Fibroblast of lung (primary cell): ENCODE results near the gene AIPL1. TPM values are rescaled to one million over a fixed set of nuclear protein-coding genes. Genes with fewer than 3 reads are reported as not detected.

ENCODE experiments used
- DNase-seq, 2 donors: peaks; one replicate each; pipeline versions ENCODE4 v3.0.0 to v3.0.0-alpha.2; 2010; ENCODE audit warnings: low read depth in 2 of 2
- H2AFZ ChIP-seq: 2 replicates; pipeline ENCODE4 v1.5.1; 2012; ENCODE audit warnings: low read length, control low read depth, inconsistent platforms
- H3K27ac ChIP-seq: 2 replicates; pipeline ENCODE4 v1.5.1; 2011; ENCODE audit warnings: low read length, control low read depth; ENCODE audit not compliant: insufficient read depth
- H3K27me3 ChIP-seq: 2 replicates; pipeline ENCODE4 v1.5.1; 2011; ENCODE audit warnings: mild to moderate bottlenecking, low read length; ENCODE audit not compliant: control insufficient read depth, insufficient read depth
- H3K36me3 ChIP-seq: 2 replicates; pipeline ENCODE4 v1.5.1; 2011; ENCODE audit warnings: low read length; ENCODE audit not compliant: control insufficient read depth, insufficient read depth
- H3K4me1 ChIP-seq: 2 replicates; pipeline ENCODE4 v1.5.1; 2011; ENCODE audit warnings: low read length; ENCODE audit not compliant: control insufficient read depth, insufficient read depth; ENCODE audit errors: extremely low read depth
- H3K4me2 ChIP-seq: 2 replicates; pipeline ENCODE4 v1.5.1; 2011; ENCODE audit warnings: low read length, control low read depth; ENCODE audit not compliant: insufficient read depth; ENCODE audit errors: extremely low read depth
- H3K4me3 ChIP-seq, 4 experiments: fragments of 200-600 bp in 1 of 4; sonication (generic) in 1 of 4; replicated peaks in 1 of 4; 2 replicates each; pipeline ENCODE4 v1.5.1; 2011 to 2016; ENCODE audit warnings: low read length in 4 of 4, low read depth in 3 of 4, mild to moderate bottlenecking in 3 of 4, control low read depth in 2 of 4, inconsistent platforms in 1 of 4, mixed read lengths in 1 of 4; ENCODE audit not compliant: insufficient read depth in 1 of 4; ENCODE audit errors: control extremely low read depth in 1 of 4
- H3K79me2 ChIP-seq: 2 replicates; pipeline ENCODE4 v1.5.1; 2012; ENCODE audit warnings: mild to moderate bottlenecking, low read length, inconsistent platforms; ENCODE audit not compliant: control insufficient read depth, insufficient read depth
- H3K9ac ChIP-seq: 2 replicates; pipeline ENCODE4 v1.5.1; 2011; ENCODE audit warnings: mild to moderate bottlenecking, low read length, control low read depth; ENCODE audit not compliant: insufficient read depth
- H3K9me3 ChIP-seq: 2 replicates; pipeline ENCODE4 v1.5.1; 2012; ENCODE audit warnings: low read depth, low read length; ENCODE audit not compliant: control insufficient read depth, insufficient read depth
- H4K20me1 ChIP-seq: 2 replicates; pipeline ENCODE4 v1.5.1; 2011; ENCODE audit warnings: low read length; ENCODE audit not compliant: control insufficient read depth, insufficient read depth; ENCODE audit errors: extremely low read depth
- EZH2 ChIP-seq: IDR thresholded peaks from 2 replicates; pipeline ENCODE4 v1.5.1; 2012; ENCODE audit warnings: low read length, control low read depth, mild to moderate bottlenecking; ENCODE audit errors: missing control alignments
- polyA plus RNA-seq, 2 donors: library from polyadenylated mRNA; depleted of rRNA in 1 of 2; stranded (reverse) in 1 of 2; unstranded in 1 of 2; fragments of >200 nt; gene quantifications; 2 replicates each; pipeline ENCODE4 v1.2.1, GENCODE V29; 2011 to 2012; ENCODE audit warnings: missing spikeins in 1 of 2
- total RNA-seq: library from RNA; depleted of rRNA; stranded (reverse); fragments of >200 nt; gene quantifications from 2 replicates; pipeline ENCODE4 v1.2.1, GENCODE V29; 2014
- TF ChIP-seq, protein P1 (sequence below), 2 donors: IDR thresholded peaks in 1 of 2; conservative IDR thresholded peaks in 1 of 2; 1 replicate in 1 of 2; 2 replicates in 1 of 2; pipeline ENCODE4 v1.5.1; 2011 to 2012; ENCODE audit warnings: low read length in 2 of 2, control low read depth in 1 of 2, inconsistent platforms in 1 of 2, low read depth in 1 of 2, mild to moderate bottlenecking in 1 of 2

Gene AIPL1
- total and polyA plus RNA-seq, 2 donors (not counting 1 experiment from before 2014, with no cell fraction given): 0.05 TPM; not detected in 1

DNA sequence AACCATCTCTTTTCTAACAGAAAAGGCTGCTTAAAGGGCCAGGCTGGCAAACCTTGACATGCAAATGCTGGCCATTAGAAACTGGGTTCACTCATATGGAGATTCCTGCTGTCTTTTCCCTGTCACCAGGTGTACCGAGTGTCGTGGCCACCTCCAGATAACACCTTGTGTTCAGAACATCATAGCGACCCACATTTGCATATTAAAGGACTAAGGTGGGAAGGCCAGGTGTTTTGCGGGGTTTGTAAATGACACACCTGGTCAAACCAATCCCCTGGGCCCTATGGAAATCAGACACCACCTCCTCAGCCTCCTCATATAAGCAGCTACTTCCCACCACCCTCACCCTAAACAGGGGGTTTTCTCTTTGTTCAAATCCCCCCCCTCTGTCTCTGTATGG, 2.5 kb upstream of the AIPL1 start:
- Histone ChIP-seq H3K9ac (no peak overlapping the region), H3K4me2 (no peak overlapping the region), H3K9me3 (no peaks in the 10 kb centered on the region), H3K36me3 (no peaks in the 10 kb centered on the region), H3K79me2 (no peaks in the 10 kb centered on the region), H3K27ac (no peak overlapping the region), H3K4me3 (no peak overlapping the region), H3K27me3 (peaks cover 10% of the 10 kb centered on the region), H2AFZ (no peak overlapping the region), H4K20me1 (no peaks in the 10 kb centered on the region), H3K4me1 (peaks cover 3% of the 10 kb centered on the region)
- DNase-seq: no peak
- TF ChIP-seq, protein P1, sequence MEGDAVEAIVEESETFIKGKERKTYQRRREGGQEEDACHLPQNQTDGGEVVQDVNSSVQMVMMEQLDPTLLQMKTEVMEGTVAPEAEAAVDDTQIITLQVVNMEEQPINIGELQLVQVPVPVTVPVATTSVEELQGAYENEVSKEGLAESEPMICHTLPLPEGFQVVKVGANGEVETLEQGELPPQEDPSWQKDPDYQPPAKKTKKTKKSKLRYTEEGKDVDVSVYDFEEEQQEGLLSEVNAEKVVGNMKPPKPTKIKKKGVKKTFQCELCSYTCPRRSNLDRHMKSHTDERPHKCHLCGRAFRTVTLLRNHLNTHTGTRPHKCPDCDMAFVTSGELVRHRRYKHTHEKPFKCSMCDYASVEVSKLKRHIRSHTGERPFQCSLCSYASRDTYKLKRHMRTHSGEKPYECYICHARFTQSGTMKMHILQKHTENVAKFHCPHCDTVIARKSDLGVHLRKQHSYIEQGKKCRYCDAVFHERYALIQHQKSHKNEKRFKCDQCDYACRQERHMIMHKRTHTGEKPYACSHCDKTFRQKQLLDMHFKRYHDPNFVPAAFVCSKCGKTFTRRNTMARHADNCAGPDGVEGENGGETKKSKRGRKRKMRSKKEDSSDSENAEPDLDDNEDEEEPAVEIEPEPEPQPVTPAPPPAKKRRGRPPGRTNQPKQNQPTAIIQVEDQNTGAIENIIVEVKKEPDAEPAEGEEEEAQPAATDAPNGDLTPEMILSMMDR (conservative IDR thresholded peaks at IDR 0.05 in 1 of 2, IDR thresholded peaks at IDR 0.05 in 1 of 2; ENCODE audit: low read depth in 1 of 2, low read length in 2 of 2): no peak
- TF ChIP-seq EZH2: no peak

DNA sequence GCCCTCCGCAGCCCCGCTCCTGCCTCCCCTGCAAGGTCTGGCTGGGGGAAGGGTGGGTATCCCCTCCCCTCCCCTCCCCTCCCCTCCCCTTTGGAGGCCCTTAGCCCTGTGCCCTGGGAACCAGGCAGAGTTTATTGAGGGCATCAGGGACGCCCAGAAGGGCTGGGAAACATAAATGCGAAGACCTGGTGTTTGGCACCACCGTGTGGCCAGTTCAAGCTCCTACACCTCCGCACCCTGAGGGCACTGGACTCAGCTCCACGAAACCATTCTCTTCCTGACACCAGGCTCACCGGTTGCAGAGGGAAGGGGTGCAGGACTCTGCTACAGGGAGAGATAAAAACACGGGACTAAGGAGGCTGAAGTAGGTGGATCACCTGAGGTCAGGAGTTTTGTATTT, 1.0 kb upstream of the AIPL1 start:
- no peaks in the 10 kb centered on the region for H3K79me2 ChIP-seq
- H3K27ac ChIP-seq: no peak overlapping the region
- H4K20me1 ChIP-seq: no peaks in the 10 kb centered on the region
- no peak overlapping the region for H3K4me3 ChIP-seq
- no peak overlapping the region for H3K9ac ChIP-seq
- H2AFZ ChIP-seq: no peak overlapping the region
- no peaks in the 10 kb centered on the region for H3K36me3 ChIP-seq
- DNase-seq: peak; percentile 41 to 68
- H3K4me2 ChIP-seq: no peak overlapping the region
- no peaks in the 10 kb centered on the region for H3K9me3 ChIP-seq
- H3K27me3 ChIP-seq: peaks cover 10% of the 10 kb centered on the region
- no peak for TF ChIP-seq EZH2
- TF ChIP-seq, protein P1 (conservative IDR thresholded peaks at IDR 0.05 in 1 of 2, IDR thresholded peaks at IDR 0.05 in 1 of 2; ENCODE audit: low read depth in 1 of 2, low read length in 2 of 2): peak; percentile 82 to 92
- peaks cover 3% of the 10 kb centered on the region for H3K4me1 ChIP-seq

DNA sequence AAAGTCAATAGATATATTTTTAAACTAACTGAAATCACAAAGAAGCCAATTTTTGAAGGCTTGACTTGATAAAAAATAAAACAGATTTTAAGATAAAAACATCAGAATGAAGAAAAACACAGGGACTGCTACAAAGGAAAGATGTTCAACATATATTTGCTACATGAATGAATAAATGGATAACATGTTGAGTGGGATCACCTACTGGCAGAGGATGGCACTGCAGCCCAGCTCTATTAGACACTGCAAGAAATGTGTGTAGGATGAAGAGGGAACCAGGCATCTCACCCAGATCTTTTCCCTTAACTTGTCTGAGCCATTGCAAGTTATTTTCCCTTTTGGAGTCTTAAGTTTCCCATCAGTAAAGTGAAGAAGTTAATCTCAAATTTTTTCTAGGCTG, 4.2 kb downstream of the AIPL1 start:
- no peak overlapping the region for H3K9ac ChIP-seq
- no peak overlapping the region for H3K4me2 ChIP-seq
- no peaks in the 10 kb centered on the region for H3K36me3 ChIP-seq
- no peak overlapping the region for H3K27ac ChIP-seq
- no peaks in the 10 kb centered on the region for H3K27me3 ChIP-seq
- H2AFZ ChIP-seq: no peak overlapping the region
- H3K9me3 ChIP-seq: no peaks in the 10 kb centered on the region
- no peak overlapping the region for H3K4me3 ChIP-seq
- no peaks in the 10 kb centered on the region for H3K4me1 ChIP-seq
- H3K79me2 ChIP-seq: no peaks in the 10 kb centered on the region
- no peaks in the 10 kb centered on the region for H4K20me1 ChIP-seq
- TF ChIP-seq EZH2: no peak
- TF ChIP-seq, protein P1 (conservative IDR thresholded peaks at IDR 0.05 in 1 of 2, IDR thresholded peaks at IDR 0.05 in 1 of 2; ENCODE audit: low read depth in 1 of 2, low read length in 2 of 2): peak; percentile 15 to 43
- no peak for DNase-seq
